Measurements from ENCODE around the gene USP43. TPM values are rescaled to one million over a fixed set of nuclear protein-coding genes. Genes with fewer than 3 reads are reported as not detected.
A peak's percentile ranks its signal among the peaks of the same experiment; 100 is the strongest.
"Not testable (repeated sequence)": the region's sequence is repeated elsewhere in the genome, so short reads cannot be mapped to it uniquely, and the experiment has no call there.

USP43 gene
- total RNA-seq, 5 donors from 2014 or later (not counting 1 experiment from before 2014, with no cell fraction given), result 0.16 to 0.35 (median 0.23) TPM

GRCh38 chr17:9648521-9649110 is 3.3 kb downstream of the USP43 start:
- no peaks in the 10 kb centered on the region for H3K36me3 ChIP-seq (ENCODE audit: control insufficient read depth in 2 of 2, extremely low read depth in 1 of 2, insufficient read depth in 1 of 2, low read length in 1 of 2)
- H3K9me3 ChIP-seq, result no peaks in the 10 kb centered on the region
- DNase-seq (no peak), ATAC-seq (replicated peaks in 1 of 4) (no peak)
- H3K4me1 ChIP-seq (ENCODE audit: control insufficient read depth in 1 of 2, extremely low read depth in 1 of 2, insufficient read depth in 2 of 2, low read length in 2 of 2), result peaks cover 5 to 16% of the 10 kb centered on the region in 2 experiments
- peaks cover 0 to 37% of the 10 kb centered on the region in 2 experiments for H3K27me3 ChIP-seq (replicated peaks in 1 of 2; ENCODE audit: control insufficient read depth in 2 of 2, extremely low read depth in 1 of 2, insufficient read depth in 2 of 2, low read length in 1 of 2)
- H3K27ac ChIP-seq (ENCODE audit: low read length), result no peak overlapping the region
- POLR2A ChIA-PET, result no interaction called here
- peaks cover 8 to 15% (median 14%) of the 10 kb centered on the region in 3 donors for H3K4me1 Mint-ChIP-seq
- WGBS (ENCODE audit: insufficient coverage), result 91% methylated on average over 2 of the region's 3 CpGs
- H3K27ac Mint-ChIP-seq, result no peak overlapping the region
- no peak overlapping the region for H3K4me3 ChIP-seq (ENCODE audit: control insufficient read depth in 1 of 2, extremely low read depth in 1 of 2, low read length in 1 of 2)
- H3K9me3 Mint-ChIP-seq, result no peaks in the 10 kb centered on the region
- no peaks in the 10 kb centered on the region for H3K36me3 Mint-ChIP-seq
- CTCF ChIA-PET, result interaction anchor here in 1 of 2 donors (0.7 kb wide), 1 partner anchor 42 kb away, joined by 4 read pairs; no protein-coding TSS in a partner anchor
- H3K4me3 Mint-ChIP-seq, result no peak overlapping the region
- H3K27me3 Mint-ChIP-seq, result peaks cover 50 to 57% of the 10 kb centered on the region in 2 donors

DNA sequence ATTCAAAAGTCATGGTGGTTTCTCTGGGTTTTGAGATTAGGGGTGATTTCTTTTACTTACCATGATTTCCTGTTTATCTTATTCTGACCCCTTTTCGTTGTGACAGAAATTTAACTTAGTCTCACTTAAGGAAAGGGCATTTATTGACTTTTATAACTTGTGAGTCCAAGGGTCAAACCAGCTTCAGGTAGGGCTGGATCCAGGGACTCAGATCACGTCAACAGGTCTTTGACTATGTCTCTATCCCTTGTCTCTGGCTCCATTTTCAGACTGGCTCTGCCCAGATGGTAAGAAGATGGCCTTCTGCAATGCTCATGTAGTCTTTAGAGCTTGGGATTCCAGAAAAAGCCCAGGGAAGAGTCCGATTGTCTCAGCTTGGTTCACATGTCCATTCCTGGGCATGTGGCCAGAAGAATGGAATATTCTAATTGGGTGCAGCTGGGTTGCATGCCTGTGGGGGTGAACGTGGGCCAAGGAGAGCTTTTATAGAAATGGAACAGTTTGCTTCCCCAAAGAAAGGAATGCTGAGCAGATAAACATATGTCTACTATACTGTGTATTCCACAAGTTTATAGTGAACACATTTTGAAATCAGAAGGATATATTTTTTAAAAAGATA is 13.4 kb downstream of the USP43 start:
- POLR2A ChIA-PET, result no interaction called here
- peaks cover 0 to 15% of the 10 kb centered on the region in 2 experiments for H3K27me3 ChIP-seq (replicated peaks in 1 of 2; ENCODE audit: control insufficient read depth in 2 of 2, extremely low read depth in 1 of 2, insufficient read depth in 2 of 2, low read length in 1 of 2)
- Mint-ChIP-seq H3K27ac (no peak overlapping the region), H3K4me1 (no peaks in the 10 kb centered on the region), H3K4me3 (no peak overlapping the region), H3K9me3 (peaks cover 0 to 6% (median 0%) of the 10 kb centered on the region in 3 donors), H3K27me3 (peaks cover 5 to 18% of the 10 kb centered on the region in 2 donors), H3K36me3 (no peaks in the 10 kb centered on the region)
- no peak for ATAC-seq (replicated peaks in 1 of 4)
- H3K27ac ChIP-seq (ENCODE audit: low read length), result no peak overlapping the region
- WGBS (ENCODE audit: insufficient coverage), result 55% methylated on average over 3 of the region's 4 CpGs
- no peak overlapping the region for H3K4me3 ChIP-seq (ENCODE audit: control insufficient read depth in 1 of 2, extremely low read depth in 1 of 2, low read length in 1 of 2)
- H3K36me3 ChIP-seq (ENCODE audit: control insufficient read depth in 2 of 2, extremely low read depth in 1 of 2, insufficient read depth in 1 of 2, low read length in 1 of 2), result no peaks in the 10 kb centered on the region
- CTCF ChIA-PET, result no interaction called here
- no peaks in the 10 kb centered on the region for H3K9me3 ChIP-seq
- no peaks in the 10 kb centered on the region for H3K4me1 ChIP-seq (ENCODE audit: control insufficient read depth in 1 of 2, extremely low read depth in 1 of 2, insufficient read depth in 2 of 2, low read length in 2 of 2)
- DNase-seq, result no peak

DNA sequence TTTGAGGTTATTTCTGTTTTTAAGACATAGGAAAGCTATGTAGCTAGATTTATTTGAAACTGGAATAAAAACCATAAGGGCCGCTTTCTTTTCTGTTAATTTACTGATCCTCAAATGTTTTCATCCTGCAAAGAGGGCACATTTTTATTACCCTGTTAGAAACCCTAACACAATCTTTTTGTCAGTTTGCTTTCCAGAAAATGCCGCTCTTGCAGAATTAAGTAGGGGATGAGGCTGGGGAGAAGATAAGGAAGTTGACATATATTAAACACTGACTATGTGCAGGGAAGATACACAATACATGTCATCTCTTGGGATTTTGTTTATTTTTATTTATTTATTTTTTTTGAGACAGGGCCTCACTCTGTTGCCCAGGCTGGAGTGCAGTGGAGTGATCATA is 15.7 kb downstream of the USP43 start:
- ChIA-PET POLR2A (no interaction called here), CTCF (no interaction called here)
- Histone ChIP-seq H3K36me3 (ENCODE audit: control insufficient read depth in 2 of 2, extremely low read depth in 1 of 2, insufficient read depth in 1 of 2, low read length in 1 of 2) (no peaks in the 10 kb centered on the region), H3K9me3 (no peaks in the 10 kb centered on the region), H3K4me1 (ENCODE audit: control insufficient read depth in 1 of 2, extremely low read depth in 1 of 2, insufficient read depth in 2 of 2, low read length in 2 of 2) (peaks cover 0 to under 1% of the 10 kb centered on the region in 2 experiments), H3K27me3 (replicated peaks in 1 of 2; ENCODE audit: control insufficient read depth in 2 of 2, extremely low read depth in 1 of 2, insufficient read depth in 2 of 2, low read length in 1 of 2) (peaks cover 0 to 14% of the 10 kb centered on the region in 2 experiments), H3K4me3 (ENCODE audit: control insufficient read depth in 1 of 2, extremely low read depth in 1 of 2, low read length in 1 of 2) (no peak overlapping the region), H3K27ac (ENCODE audit: low read length) (no peak overlapping the region)
- Mint-ChIP-seq H3K9me3 (peaks cover 0 to 3% (median 0%) of the 10 kb centered on the region in 3 donors), H3K36me3 (no peaks in the 10 kb centered on the region), H3K4me3 (no peak overlapping the region), H3K27ac (no peak overlapping the region), H3K27me3 (peaks cover 7 to 19% of the 10 kb centered on the region in 2 donors), H3K4me1 (peaks cover 0 to 5% (median under 1%) of the 10 kb centered on the region in 3 donors)
- no CpG with 5 or more reads among the region's 2 CpGs for WGBS (ENCODE audit: insufficient coverage)
- ATAC-seq (replicated peaks in 1 of 4) (no peak), DNase-seq (no peak)

DNA sequence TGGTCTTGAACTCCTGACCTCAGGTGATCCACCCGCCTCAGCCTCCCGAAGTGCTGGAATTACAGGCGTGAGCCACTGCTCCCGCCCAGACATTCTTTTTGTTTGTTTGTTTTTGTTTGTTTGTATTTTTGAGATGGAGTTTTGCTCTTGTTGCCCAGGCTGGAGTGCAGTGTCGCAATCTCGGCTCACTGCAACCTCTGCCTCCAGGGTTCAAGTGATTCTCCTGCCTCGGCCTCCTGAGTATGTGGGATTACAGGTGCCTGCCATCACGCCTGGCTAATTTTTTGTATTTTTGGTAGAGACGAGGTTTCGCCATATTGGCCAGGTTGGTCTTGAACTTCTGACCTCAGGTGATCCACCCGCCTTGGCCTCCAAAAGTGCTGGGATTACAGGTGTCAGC is 18.2 kb downstream of the USP43 start:
- CTCF ChIA-PET; DNase-seq; H3K27ac ChIP-seq (ENCODE audit: low read length); H3K9me3 Mint-ChIP-seq; H3K4me3 Mint-ChIP-seq; H3K9me3 ChIP-seq; H3K27ac Mint-ChIP-seq; H3K4me3 ChIP-seq (ENCODE audit: control insufficient read depth in 1 of 2, extremely low read depth in 1 of 2, low read length in 1 of 2); ATAC-seq (replicated peaks in 1 of 4); H3K36me3 ChIP-seq (ENCODE audit: control insufficient read depth in 2 of 2, extremely low read depth in 1 of 2, insufficient read depth in 1 of 2, low read length in 1 of 2); POLR2A ChIA-PET; H3K4me1 ChIP-seq (ENCODE audit: control insufficient read depth in 1 of 2, extremely low read depth in 1 of 2, insufficient read depth in 2 of 2, low read length in 2 of 2); H3K36me3 Mint-ChIP-seq: not testable (repeated sequence)
- 96% methylated on average over 11 of the region's 11 CpGs for WGBS (ENCODE audit: insufficient coverage)
- peaks cover 0 to 11% of the 10 kb centered on the region in 2 experiments for H3K27me3 ChIP-seq (replicated peaks in 1 of 2; ENCODE audit: control insufficient read depth in 2 of 2, extremely low read depth in 1 of 2, insufficient read depth in 2 of 2, low read length in 1 of 2)
- peaks cover 17 to 21% of the 10 kb centered on the region in 2 donors for H3K27me3 Mint-ChIP-seq
- peaks cover 7 to 19% (median 14%) of the 10 kb centered on the region in 3 donors for H3K4me1 Mint-ChIP-seq

GRCh38 chr17:9666461-9667050 is 21.2 kb downstream of the USP43 start:
- ChIA-PET POLR2A (no interaction called here), CTCF (no interaction called here)
- Mint-ChIP-seq H3K36me3 (no peaks in the 10 kb centered on the region), H3K9me3 (peaks cover 0 to 3% (median 0%) of the 10 kb centered on the region in 3 donors), H3K4me3 (no peak overlapping the region), H3K27me3 (peaks cover 26 to 30% of the 10 kb centered on the region in 2 donors), H3K27ac (peak overlapping the region in 1 of 2 donors; percentile 7), H3K4me1 (peaks cover 7 to 19% (median 15%) of the 10 kb centered on the region in 3 donors)
- no peaks in the 10 kb centered on the region for H3K9me3 ChIP-seq
- DNase-seq, result peak in 1 of 35 experiments; percentile 5
- H3K4me3 ChIP-seq (ENCODE audit: control insufficient read depth in 1 of 2, extremely low read depth in 1 of 2, low read length in 1 of 2), result no peak overlapping the region
- no peak overlapping the region for H3K27ac ChIP-seq (ENCODE audit: low read length)
- ATAC-seq (replicated peaks in 1 of 4), result peak in 2 of 4 experiments; percentile 27 to 60
- peaks cover 0 to 10% of the 10 kb centered on the region in 2 experiments for H3K4me1 ChIP-seq (ENCODE audit: control insufficient read depth in 1 of 2, extremely low read depth in 1 of 2, insufficient read depth in 2 of 2, low read length in 2 of 2)
- H3K27me3 ChIP-seq (replicated peaks in 1 of 2; ENCODE audit: control insufficient read depth in 2 of 2, extremely low read depth in 1 of 2, insufficient read depth in 2 of 2, low read length in 1 of 2), result peaks cover 0 to 13% of the 10 kb centered on the region in 2 experiments
- no CpG with 5 or more reads among the region's 5 CpGs for WGBS (ENCODE audit: insufficient coverage)
- no peaks in the 10 kb centered on the region for H3K36me3 ChIP-seq (ENCODE audit: control insufficient read depth in 2 of 2, extremely low read depth in 1 of 2, insufficient read depth in 1 of 2, low read length in 1 of 2)

- Histone ChIP-seq H3K4me1 (ENCODE audit: control insufficient read depth in 1 of 2, extremely low read depth in 1 of 2, insufficient read depth in 2 of 2, low read length in 2 of 2) (peaks cover 0 to 10% of the 10 kb centered on the region in 2 experiments), H3K36me3 (ENCODE audit: control insufficient read depth in 2 of 2, extremely low read depth in 1 of 2, insufficient read depth in 1 of 2, low read length in 1 of 2) (no peaks in the 10 kb centered on the region), H3K4me3 (ENCODE audit: control insufficient read depth in 1 of 2, extremely low read depth in 1 of 2, low read length in 1 of 2) (no peak overlapping the region), H3K27me3 (replicated peaks in 1 of 2; ENCODE audit: control insufficient read depth in 2 of 2, extremely low read depth in 1 of 2, insufficient read depth in 2 of 2, low read length in 1 of 2) (peaks cover 2 to 6% of the 10 kb centered on the region in 2 experiments), H3K27ac (ENCODE audit: low read length) (no peak overlapping the region), H3K9me3 (no peaks in the 10 kb centered on the region)
- Mint-ChIP-seq H3K27me3 (peaks cover 23 to 32% of the 10 kb centered on the region in 2 donors), H3K36me3 (no peaks in the 10 kb centered on the region), H3K4me3 (no peak overlapping the region), H3K4me1 (peaks cover 7 to 19% (median 15%) of the 10 kb centered on the region in 3 donors), H3K9me3 (no peaks in the 10 kb centered on the region), H3K27ac (no peak overlapping the region)
- ATAC-seq (replicated peaks in 1 of 4), result no peak
- CTCF ChIA-PET, result no interaction called here
- POLR2A ChIA-PET, result no interaction called here
- WGBS (ENCODE audit: insufficient coverage), result 47% methylated on average over 4 of the region's 6 CpGs
- no peak for DNase-seq
These were observed 23.2 kb downstream of the USP43 start for GRCh38 chr17:9668517-9668916.

Data from T-cell (primary cell).